ENCODE results near the gene FKBP9.

- no peak for TF ChIP-seq EZH2 (IDR thresholded peaks at IDR 0.05)
- no peak for TF ChIP-seq FOXP2 (optimal IDR thresholded peaks at IDR 0.05; ENCODE audit: control extremely low read depth, extremely low read length, insufficient read depth)
- no peak for TF ChIP-seq POLR2AphosphoS5 (IDR thresholded peaks at IDR 0.05; ENCODE audit: borderline replicate concordance, low read depth, low read length)
Measured at GRCh38 chr7:33012364-33012763, 55.1 kb downstream of the FKBP9 start.
